Hepatocyte (in vitro differentiated cells): ENCODE data around the gene SPATA31C2. TPM values are rescaled to one million over a fixed set of nuclear protein-coding genes. Genes with fewer than 3 reads are reported as not detected.

Experiments
- DNase-seq: peaks from one replicate; pipeline ENCODE4 v3.0.0-alpha.2; 2016; ENCODE audit warnings: low spot score
- H2AFZ ChIP-seq: fragments of 200-600 bp; sonication (generic); 2 replicates; pipeline ENCODE4 v1.6.0; 2016; ENCODE audit warnings: antibody characterized with exemption, mild to moderate bottlenecking
- H3K27ac ChIP-seq: fragments of 200-600 bp; sonication (generic); 2 replicates; pipeline ENCODE4 v1.5.1; 2016; ENCODE audit warnings: mild to moderate bottlenecking
- H3K27me3 ChIP-seq: fragments of 200-600 bp; sonication (generic); 2 replicates; pipeline ENCODE4 v1.6.1; 2016
- H3K36me3 ChIP-seq: fragments of 200-600 bp; sonication (generic); replicated peaks from 2 replicates; pipeline ENCODE4 v1.5.1; 2016; ENCODE audit warnings: low read depth; ENCODE audit not compliant: insufficient read depth
- H3K4me1 ChIP-seq: fragments of 200-600 bp; sonication (generic); 2 replicates; pipeline ENCODE4 v1.5.1; 2016; ENCODE audit warnings: mild to moderate bottlenecking, moderate library complexity; ENCODE audit not compliant: insufficient read depth
- H3K4me2 ChIP-seq: fragments of 200-600 bp; sonication (generic); 2 replicates; pipeline ENCODE4 v1.6.0; 2016
- H3K4me3 ChIP-seq: fragments of 200-600 bp; sonication (generic); 2 replicates; pipeline ENCODE4 v1.5.1; 2016; ENCODE audit warnings: mild to moderate bottlenecking
- H3K79me2 ChIP-seq: fragments of 200-600 bp; sonication (generic); 2 replicates; pipeline ENCODE4 v1.6.0; 2017; ENCODE audit warnings: mild to moderate bottlenecking
- H3K9me2 ChIP-seq: fragments of 200-600 bp; sonication (generic); replicated peaks from 2 replicates; pipeline ENCODE4 v1.6.0; 2017; ENCODE audit warnings: mild to moderate bottlenecking; ENCODE audit not compliant: insufficient read depth
- H3K9me3 ChIP-seq: fragments of 200-600 bp; sonication (generic); 2 replicates; pipeline ENCODE4 v1.5.1; 2016; ENCODE audit warnings: low read depth, mild to moderate bottlenecking
- H4K20me1 ChIP-seq: fragments of 200-600 bp; sonication (generic); 2 replicates; pipeline ENCODE4 v1.6.0; 2016; ENCODE audit warnings: mild to moderate bottlenecking; ENCODE audit not compliant: insufficient read depth, poor library complexity, severe bottlenecking
- EZH2 ChIP-seq: fragments of 200-600 bp; sonication (generic); IDR thresholded peaks from 2 replicates; pipeline ENCODE4 v1.6.1; 2016; ENCODE audit warnings: antibody characterized with exemption, mild to moderate bottlenecking, borderline replicate concordance
- EZH2phosphoT487 ChIP-seq: fragments of 200-600 bp; sonication (generic); IDR thresholded peaks from one replicate; pipeline ENCODE4 v1.6.1; 2018; ENCODE audit warnings: antibody characterized with exemption, mild to moderate bottlenecking, low read depth, moderate library complexity; ENCODE audit not compliant: unreplicated experiment, severe bottlenecking
- WGBS: methylation state at CpG from one replicate; pipeline ENCODE4 v1.1.6; 2016; ENCODE audit warnings: low lambda C conversion rate; ENCODE audit errors: missing lambda C conversion rate; 5-methylcytosine and 5-hydroxymethylcytosine counted together
- polyA plus RNA-seq: library from polyadenylated mRNA; unstranded; fragments of >200 nt; fragmentation: Nextera tagmentation; extraction: Ambion mirVana; gene quantifications from 2 replicates; pipeline ENCODE4 v1.2.1, GENCODE V29; 2016
- total RNA-seq: library from RNA; depleted of rRNA; stranded (reverse); fragments of >200 nt; gene quantifications from 2 replicates; pipeline ENCODE4 v1.2.3, GENCODE V29; 2014
- TF ChIP-seq, protein P1 (sequence below): fragments of 200-600 bp; sonication (generic); IDR thresholded peaks from 2 replicates; pipeline ENCODE4 v1.5.1; 2016; ENCODE audit warnings: antibody characterized with exemption, mild to moderate bottlenecking; ENCODE audit not compliant: poor library complexity

SPATA31C2 gene
- total and polyA plus RNA-seq, 2 experiments from 2014 or later = not detected

- Histone ChIP-seq H3K79me2 (no peaks in the 10 kb centered on the region), H2AFZ (no peak overlapping the region), H3K4me1 (peaks cover 7% of the 10 kb centered on the region), H3K4me3 (no peak overlapping the region), H3K27me3 (no peaks in the 10 kb centered on the region), H3K27ac (no peak overlapping the region), H3K36me3 (no peaks in the 10 kb centered on the region), H3K9me2 (no peaks in the 10 kb centered on the region), H3K4me2 (no peak overlapping the region), H4K20me1 (no peaks in the 10 kb centered on the region), H3K9me3 (no peaks in the 10 kb centered on the region)
- 67% methylated on average over 6 of the region's 6 CpGs for WGBS
- no peak for DNase-seq
- TF ChIP-seq, protein P1, sequence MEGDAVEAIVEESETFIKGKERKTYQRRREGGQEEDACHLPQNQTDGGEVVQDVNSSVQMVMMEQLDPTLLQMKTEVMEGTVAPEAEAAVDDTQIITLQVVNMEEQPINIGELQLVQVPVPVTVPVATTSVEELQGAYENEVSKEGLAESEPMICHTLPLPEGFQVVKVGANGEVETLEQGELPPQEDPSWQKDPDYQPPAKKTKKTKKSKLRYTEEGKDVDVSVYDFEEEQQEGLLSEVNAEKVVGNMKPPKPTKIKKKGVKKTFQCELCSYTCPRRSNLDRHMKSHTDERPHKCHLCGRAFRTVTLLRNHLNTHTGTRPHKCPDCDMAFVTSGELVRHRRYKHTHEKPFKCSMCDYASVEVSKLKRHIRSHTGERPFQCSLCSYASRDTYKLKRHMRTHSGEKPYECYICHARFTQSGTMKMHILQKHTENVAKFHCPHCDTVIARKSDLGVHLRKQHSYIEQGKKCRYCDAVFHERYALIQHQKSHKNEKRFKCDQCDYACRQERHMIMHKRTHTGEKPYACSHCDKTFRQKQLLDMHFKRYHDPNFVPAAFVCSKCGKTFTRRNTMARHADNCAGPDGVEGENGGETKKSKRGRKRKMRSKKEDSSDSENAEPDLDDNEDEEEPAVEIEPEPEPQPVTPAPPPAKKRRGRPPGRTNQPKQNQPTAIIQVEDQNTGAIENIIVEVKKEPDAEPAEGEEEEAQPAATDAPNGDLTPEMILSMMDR = no peak
- TF ChIP-seq EZH2 = no peak
Measured at GRCh38 chr9:88087906-88088305, 50.4 kb downstream of the SPATA31C2 start.

DNA sequence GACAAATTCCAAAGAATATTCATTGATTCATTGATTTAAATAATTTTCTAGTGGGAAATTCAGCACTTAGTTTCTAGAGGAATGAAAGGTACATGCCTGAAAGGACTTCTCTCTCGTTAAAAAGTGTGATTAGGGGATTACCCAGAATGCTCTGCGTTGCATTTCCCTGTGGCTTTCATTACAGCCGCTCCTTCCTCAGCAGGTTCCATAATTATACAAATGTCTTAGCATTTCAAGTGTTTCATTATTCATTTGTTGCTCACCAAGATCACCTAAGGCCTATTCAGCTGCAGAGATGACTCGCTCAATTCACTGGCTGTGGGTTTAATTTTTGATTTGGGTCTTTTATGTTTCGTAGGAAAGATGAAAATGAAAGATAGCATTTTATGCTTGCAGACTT, 52.8 kb downstream of the SPATA31C2 start:
- no peak overlapping the region for H3K4me3 ChIP-seq

DNA sequence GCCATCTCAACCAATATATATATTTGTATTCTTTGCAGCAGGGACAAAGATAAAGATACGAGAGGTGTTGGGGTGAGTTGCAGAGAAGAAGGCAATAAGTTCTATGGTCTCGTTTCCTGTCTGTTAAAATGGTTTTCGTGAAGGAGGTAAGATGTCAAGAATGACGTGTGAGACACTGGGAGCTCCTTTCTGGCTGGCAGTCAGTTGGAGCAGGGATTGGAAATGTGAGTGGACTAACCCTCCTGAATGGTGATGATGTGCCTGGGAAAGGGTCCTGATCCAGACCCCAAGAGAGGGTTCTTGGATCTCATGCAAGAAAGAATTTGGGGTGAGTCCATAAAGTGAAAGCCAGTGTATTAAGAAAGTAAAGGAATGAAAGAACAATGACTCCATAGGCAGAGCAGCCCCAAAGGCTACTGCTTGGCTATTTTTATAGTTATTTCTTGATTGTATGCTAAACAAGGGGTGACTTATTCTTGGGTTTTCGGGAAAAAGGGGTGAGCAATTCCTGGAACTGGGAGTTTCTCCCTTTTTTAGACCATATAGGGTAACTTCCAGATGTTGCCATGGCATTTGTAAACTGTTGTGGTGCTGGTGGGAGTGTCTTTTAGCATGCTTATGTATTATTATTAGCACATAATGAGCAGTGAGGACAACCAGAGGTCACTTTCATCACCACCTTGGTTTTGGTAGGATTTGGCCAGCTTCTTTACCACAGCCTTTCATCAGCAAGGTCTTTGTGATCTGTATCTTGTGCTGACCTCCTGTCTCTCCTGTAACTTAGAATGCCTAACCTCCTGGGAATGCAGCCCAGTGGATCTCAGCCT, 53.7 kb downstream of the SPATA31C2 start:
- Histone ChIP-seq H3K9me3 (no peaks in the 10 kb centered on the region), H3K9me2 (no peaks in the 10 kb centered on the region), H3K4me3 (no peak overlapping the region), H3K4me1 (peaks cover 1% of the 10 kb centered on the region), H3K79me2 (no peaks in the 10 kb centered on the region), H3K36me3 (no peaks in the 10 kb centered on the region), H3K4me2 (no peak overlapping the region), H2AFZ (no peak overlapping the region), H3K27ac (no peak overlapping the region), H4K20me1 (no peaks in the 10 kb centered on the region), H3K27me3 (no peaks in the 10 kb centered on the region)
- TF ChIP-seq EZH2 (no peak), EZH2phosphoT487 (no peak)
- TF ChIP-seq, protein P1 = no peak
- DNase-seq = no peak
- 87% methylated on average over 5 of the region's 5 CpGs for WGBS

More for the DNA sequence above, 52.8 kb downstream of the SPATA31C2 start:
- no peaks in the 10 kb centered on the region for H3K36me3 ChIP-seq
- no peak overlapping the region for H3K27ac ChIP-seq
- H3K79me2 ChIP-seq = no peaks in the 10 kb centered on the region
- no peak overlapping the region for H3K4me2 ChIP-seq
- no peak for DNase-seq
- TF ChIP-seq EZH2 = no peak
- TF ChIP-seq, protein P1 = no peak
- no peak for TF ChIP-seq EZH2phosphoT487
- no peaks in the 10 kb centered on the region for H4K20me1 ChIP-seq
- no peaks in the 10 kb centered on the region for H3K27me3 ChIP-seq
- H3K9me3 ChIP-seq = no peaks in the 10 kb centered on the region
- no peaks in the 10 kb centered on the region for H3K9me2 ChIP-seq
- H3K4me1 ChIP-seq = peaks cover 7% of the 10 kb centered on the region
- H2AFZ ChIP-seq = no peak overlapping the region
- WGBS = 88% methylated on average over 5 of the region's 5 CpGs

Other genes starting within 250 kb of the SPATA31C2 start
- gene SPATA31C1, start 220.5 kb downstream of the SPATA31C2 start, total RNA-seq = not detected in 2 replicates
- gene SPATA31C1, start 220.5 kb downstream of the SPATA31C2 start, polyA plus RNA-seq = not detected in 2 replicates
- 14.2 and 14.4 TPM in 2 replicates for gene CDK20, start 163.9 kb downstream of the SPATA31C2 start, total RNA-seq
- gene CDK20, start 163.9 kb downstream of the SPATA31C2 start, polyA plus RNA-seq = 12.9 and 19.2 TPM in 2 replicates
- 119 and 145 TPM in 2 replicates for gene SPIN1, start 250.0 kb upstream of the SPATA31C2 start, total RNA-seq
- 46.7 and 59.8 TPM in 2 replicates for gene SPIN1, start 250.0 kb upstream of the SPATA31C2 start, polyA plus RNA-seq